ENCODE measurements around the gene ENTPD5.
"Not testable (repeated sequence)": the region's sequence is repeated elsewhere in the genome, so short reads cannot be mapped to it uniquely, and the experiment has no call there.

Gene ENTPD5

GRCh38 chr14:74022346-74022745 is 3.3 kb upstream of the ENTPD5 start:
- Mint-ChIP-seq H3K36me3 (ENCODE audit: insufficient read depth) (peaks cover 9% of the 10 kb centered on the region), H3K4me3 (no peak overlapping the region), H3K27ac (no peak overlapping the region), H3K27me3 (no peaks in the 10 kb centered on the region), H3K4me1 (ENCODE audit: low read depth in 2 of 2) (peaks cover 8 to 16% of the 10 kb centered on the region in 2 donors), H3K9me3 (no peaks in the 10 kb centered on the region)
- ATAC-seq (replicated peaks): no peak
- DNase-seq: no peak

- no peak for ATAC-seq (replicated peaks)
- H3K4me1 Mint-ChIP-seq (ENCODE audit: low read depth in 2 of 2): peaks cover 8 to 16% of the 10 kb centered on the region in 2 donors
- H3K27ac Mint-ChIP-seq: peak overlapping the region; percentile 97 to 99
- DNase-seq: no peak
- peak overlapping the region; percentile 85 to 86 for H3K4me3 Mint-ChIP-seq
- H3K36me3 Mint-ChIP-seq (ENCODE audit: insufficient read depth): peaks cover 9% of the 10 kb centered on the region
- no peaks in the 10 kb centered on the region for H3K9me3 Mint-ChIP-seq
- H3K27me3 Mint-ChIP-seq: no peaks in the 10 kb centered on the region
These were observed 485 bp upstream of the ENTPD5 start for GRCh38 chr14:74019408-74020137.

GRCh38 chr14:74018174-74018585 is 908 bp downstream of the ENTPD5 start:
- Mint-ChIP-seq H3K27ac (peak overlapping the region; percentile 97 to 99), H3K4me3 (peak overlapping the region; percentile 85 to 86), H3K36me3 (ENCODE audit: insufficient read depth) (peaks cover 9% of the 10 kb centered on the region), H3K9me3 (no peaks in the 10 kb centered on the region), H3K27me3 (no peaks in the 10 kb centered on the region), H3K4me1 (ENCODE audit: low read depth in 2 of 2) (peaks cover 8 to 16% of the 10 kb centered on the region in 2 donors)
- ATAC-seq (replicated peaks) (peak; percentile 20), DNase-seq (peak in 1 of 3 experiments; percentile 5)

GRCh38 chr14:74015963-74016362 is 3.1 kb downstream of the ENTPD5 start:
- DNase-seq: no peak
- peak overlapping the region; percentile 17 to 22 for H3K27ac Mint-ChIP-seq
- H3K4me3 Mint-ChIP-seq: no peak overlapping the region
- H3K9me3 Mint-ChIP-seq: no peaks in the 10 kb centered on the region
- peaks cover 8 to 16% of the 10 kb centered on the region in 2 donors for H3K4me1 Mint-ChIP-seq (ENCODE audit: low read depth in 2 of 2)
- H3K36me3 Mint-ChIP-seq (ENCODE audit: insufficient read depth): peaks cover 9% of the 10 kb centered on the region
- H3K27me3 Mint-ChIP-seq: no peaks in the 10 kb centered on the region
- ATAC-seq (replicated peaks): no peak

- Mint-ChIP-seq H3K4me3 (no peak overlapping the region), H3K36me3 (ENCODE audit: insufficient read depth) (peaks cover 9% of the 10 kb centered on the region), H3K4me1 (ENCODE audit: low read depth in 2 of 2) (peaks cover 8 to 16% of the 10 kb centered on the region in 2 donors), H3K9me3 (no peaks in the 10 kb centered on the region), H3K27me3 (no peaks in the 10 kb centered on the region), H3K27ac (no peak overlapping the region)
- DNase-seq: no peak
- no peak for ATAC-seq (replicated peaks)
These were observed 3.9 kb downstream of the ENTPD5 start for GRCh38 chr14:74015176-74015575.

GRCh38 chr14:74014299-74014698 is 4.8 kb downstream of the ENTPD5 start:
- Mint-ChIP-seq H3K36me3 (ENCODE audit: insufficient read depth) (peaks cover 13% of the 10 kb centered on the region), H3K27ac (no peak overlapping the region), H3K27me3 (no peaks in the 10 kb centered on the region), H3K4me1 (ENCODE audit: low read depth in 2 of 2) (peaks cover 4 to 11% of the 10 kb centered on the region in 2 donors), H3K9me3 (no peaks in the 10 kb centered on the region), H3K4me3 (no peak overlapping the region)
- ATAC-seq (replicated peaks): no peak
- no peak for DNase-seq

- H3K27ac Mint-ChIP-seq: peak overlapping the region in 1 of 2 donors; percentile 55
- no peaks in the 10 kb centered on the region for H3K27me3 Mint-ChIP-seq
- H3K36me3 Mint-ChIP-seq (ENCODE audit: insufficient read depth): peaks cover 31% of the 10 kb centered on the region
- DNase-seq (no peak), ATAC-seq (replicated peaks) (no peak)
- no peak overlapping the region for H3K4me3 Mint-ChIP-seq
- no peaks in the 10 kb centered on the region for H3K9me3 Mint-ChIP-seq
- no peaks in the 10 kb centered on the region for H3K4me1 Mint-ChIP-seq (ENCODE audit: low read depth in 2 of 2)
These were observed 10.1 kb downstream of the ENTPD5 start for GRCh38 chr14:74008843-74009499.

- H3K9me3 Mint-ChIP-seq; H3K27ac Mint-ChIP-seq; ATAC-seq (replicated peaks); H3K4me1 Mint-ChIP-seq (ENCODE audit: low read depth in 2 of 2); H3K4me3 Mint-ChIP-seq; DNase-seq; H3K27me3 Mint-ChIP-seq: not testable (repeated sequence)
- H3K36me3 Mint-ChIP-seq (ENCODE audit: insufficient read depth): peaks cover 40% of the 10 kb centered on the region
These were observed 13.4 kb downstream of the ENTPD5 start for GRCh38 chr14:74005664-74006063.

- ATAC-seq (replicated peaks) (no peak), DNase-seq (no peak)
- H3K9me3 Mint-ChIP-seq: no peaks in the 10 kb centered on the region
- H3K36me3 Mint-ChIP-seq (ENCODE audit: insufficient read depth): peaks cover 10% of the 10 kb centered on the region
- H3K27ac Mint-ChIP-seq: no peak overlapping the region
- H3K27me3 Mint-ChIP-seq: no peaks in the 10 kb centered on the region
- H3K4me1 Mint-ChIP-seq (ENCODE audit: low read depth in 2 of 2): no peaks in the 10 kb centered on the region
- H3K4me3 Mint-ChIP-seq: no peak overlapping the region
These were observed 20.4 kb downstream of the ENTPD5 start for GRCh38 chr14:73998726-73999125.

- Mint-ChIP-seq H3K36me3 (ENCODE audit: insufficient read depth) (peaks cover 7% of the 10 kb centered on the region), H3K27me3 (no peaks in the 10 kb centered on the region), H3K4me3 (no peak overlapping the region), H3K9me3 (no peaks in the 10 kb centered on the region), H3K4me1 (ENCODE audit: low read depth in 2 of 2) (no peaks in the 10 kb centered on the region), H3K27ac (no peak overlapping the region)
- DNase-seq: no peak
- ATAC-seq (replicated peaks): no peak
These were observed 21.1 kb downstream of the ENTPD5 start for GRCh38 chr14:73997944-73998447.

- Mint-ChIP-seq H3K27ac (no peak overlapping the region), H3K27me3 (no peaks in the 10 kb centered on the region), H3K9me3 (no peaks in the 10 kb centered on the region), H3K36me3 (ENCODE audit: insufficient read depth) (peaks cover 9% of the 10 kb centered on the region), H3K4me1 (ENCODE audit: low read depth in 2 of 2) (no peaks in the 10 kb centered on the region), H3K4me3 (no peak overlapping the region)
- DNase-seq (no peak), ATAC-seq (replicated peaks) (no peak)
These were observed 21.8 kb downstream of the ENTPD5 start for GRCh38 chr14:73997108-73997943.

- no peaks in the 10 kb centered on the region for H3K27me3 Mint-ChIP-seq
- no peaks in the 10 kb centered on the region for H3K9me3 Mint-ChIP-seq
- no peak overlapping the region for H3K27ac Mint-ChIP-seq
- H3K4me3 Mint-ChIP-seq: no peak overlapping the region
- ATAC-seq (replicated peaks) (no peak), DNase-seq (no peak)
- no peaks in the 10 kb centered on the region for H3K4me1 Mint-ChIP-seq (ENCODE audit: low read depth in 2 of 2)
- H3K36me3 Mint-ChIP-seq (ENCODE audit: insufficient read depth): peaks cover 10% of the 10 kb centered on the region
These were observed 22.4 kb downstream of the ENTPD5 start for GRCh38 chr14:73996731-73997107.

GRCh38 chr14:73995977-73996378 is 23.1 kb downstream of the ENTPD5 start:
- DNase-seq (no peak), ATAC-seq (replicated peaks) (no peak)
- no peak overlapping the region for H3K27ac Mint-ChIP-seq
- peaks cover 6% of the 10 kb centered on the region for H3K36me3 Mint-ChIP-seq (ENCODE audit: insufficient read depth)
- no peak overlapping the region for H3K4me3 Mint-ChIP-seq
- H3K4me1 Mint-ChIP-seq (ENCODE audit: low read depth in 2 of 2): no peaks in the 10 kb centered on the region
- no peaks in the 10 kb centered on the region for H3K9me3 Mint-ChIP-seq
- no peaks in the 10 kb centered on the region for H3K27me3 Mint-ChIP-seq

Measured in effector memory CD8-positive, alpha-beta T cell (primary cell).